A549 treated with Mapracorat at 1 μM for 4 hours (cell line): ENCODE results near the gene OTOP1. TPM values are rescaled to one million over a fixed set of nuclear protein-coding genes. Genes with fewer than 3 reads are reported as not detected.

ENCODE experiments used
- total RNA-seq: library from RNA; stranded (reverse); fragments of 200-300 nt; extraction: Qiagen RNA extraction; gene quantifications from 5 replicates; pipeline ENCODE4 v1.2.3, GENCODE V29; 2022

Gene OTOP1, protein sequence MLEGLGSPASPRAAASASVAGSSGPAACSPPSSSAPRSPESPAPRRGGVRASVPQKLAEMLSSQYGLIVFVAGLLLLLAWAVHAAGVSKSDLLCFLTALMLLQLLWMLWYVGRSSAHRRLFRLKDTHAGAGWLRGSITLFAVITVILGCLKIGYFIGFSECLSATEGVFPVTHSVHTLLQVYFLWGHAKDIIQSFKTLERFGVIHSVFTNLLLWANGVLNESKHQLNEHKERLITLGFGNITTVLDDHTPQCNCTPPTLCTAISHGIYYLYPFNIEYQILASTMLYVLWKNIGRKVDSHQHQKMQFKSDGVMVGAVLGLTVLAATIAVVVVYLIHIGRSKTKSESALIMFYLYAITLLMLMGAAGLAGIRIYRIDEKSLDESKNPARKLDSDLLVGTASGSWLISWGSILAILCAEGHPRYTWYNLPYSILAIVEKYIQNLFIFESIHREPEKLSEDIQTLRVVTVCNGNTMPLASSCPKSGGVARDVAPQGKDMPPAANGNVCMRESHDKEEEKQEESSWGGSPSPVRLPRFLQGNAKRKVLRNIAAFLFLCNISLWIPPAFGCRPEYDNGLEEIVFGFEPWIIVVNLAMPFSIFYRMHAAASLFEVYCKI
- total RNA-seq, result not detected in 5 replicates

DNA sequence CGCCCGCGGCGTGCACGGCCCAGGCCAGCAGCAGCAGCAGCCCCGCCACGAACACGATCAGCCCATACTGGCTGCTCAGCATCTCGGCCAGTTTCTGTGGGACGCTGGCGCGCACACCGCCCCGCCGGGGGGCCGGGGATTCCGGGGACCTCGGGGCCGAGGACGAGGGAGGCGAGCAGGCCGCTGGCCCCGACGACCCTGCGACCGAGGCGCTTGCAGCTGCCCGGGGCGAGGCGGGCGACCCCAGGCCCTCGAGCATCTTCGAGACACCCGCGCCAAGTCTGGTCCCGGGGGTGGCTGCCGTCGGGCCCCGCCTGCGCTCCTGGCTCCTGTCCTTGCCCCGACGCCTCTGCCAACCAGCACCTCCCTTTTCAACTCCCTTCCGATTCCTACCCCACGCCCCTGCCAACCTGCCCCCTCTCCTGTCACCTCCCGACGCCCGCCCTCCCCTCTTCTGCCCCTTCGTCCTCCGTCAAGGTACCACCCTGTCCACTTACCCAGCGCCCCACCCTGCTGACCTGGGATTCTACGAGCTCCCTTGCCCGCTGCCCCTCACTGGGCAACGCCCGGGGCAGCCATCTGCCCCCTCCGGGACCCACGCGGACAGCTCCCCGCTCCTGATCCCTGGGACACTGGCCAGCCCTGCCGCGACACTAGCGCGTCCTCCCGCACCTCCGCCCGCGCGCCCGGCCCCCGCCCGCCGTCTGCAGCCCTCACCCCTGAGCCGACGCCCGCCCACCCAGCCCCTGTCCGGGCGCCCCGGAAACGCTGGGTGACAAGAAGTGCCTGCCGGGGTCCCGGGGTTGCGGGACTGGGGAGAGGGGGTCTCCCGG, at the start of gene OTOP1:
Gene OTOP1 (minus strand): TSS at position 324 of the 833 bp plus-strand sequence. CDS start 65 bp downstream, at position 259.

DNA sequence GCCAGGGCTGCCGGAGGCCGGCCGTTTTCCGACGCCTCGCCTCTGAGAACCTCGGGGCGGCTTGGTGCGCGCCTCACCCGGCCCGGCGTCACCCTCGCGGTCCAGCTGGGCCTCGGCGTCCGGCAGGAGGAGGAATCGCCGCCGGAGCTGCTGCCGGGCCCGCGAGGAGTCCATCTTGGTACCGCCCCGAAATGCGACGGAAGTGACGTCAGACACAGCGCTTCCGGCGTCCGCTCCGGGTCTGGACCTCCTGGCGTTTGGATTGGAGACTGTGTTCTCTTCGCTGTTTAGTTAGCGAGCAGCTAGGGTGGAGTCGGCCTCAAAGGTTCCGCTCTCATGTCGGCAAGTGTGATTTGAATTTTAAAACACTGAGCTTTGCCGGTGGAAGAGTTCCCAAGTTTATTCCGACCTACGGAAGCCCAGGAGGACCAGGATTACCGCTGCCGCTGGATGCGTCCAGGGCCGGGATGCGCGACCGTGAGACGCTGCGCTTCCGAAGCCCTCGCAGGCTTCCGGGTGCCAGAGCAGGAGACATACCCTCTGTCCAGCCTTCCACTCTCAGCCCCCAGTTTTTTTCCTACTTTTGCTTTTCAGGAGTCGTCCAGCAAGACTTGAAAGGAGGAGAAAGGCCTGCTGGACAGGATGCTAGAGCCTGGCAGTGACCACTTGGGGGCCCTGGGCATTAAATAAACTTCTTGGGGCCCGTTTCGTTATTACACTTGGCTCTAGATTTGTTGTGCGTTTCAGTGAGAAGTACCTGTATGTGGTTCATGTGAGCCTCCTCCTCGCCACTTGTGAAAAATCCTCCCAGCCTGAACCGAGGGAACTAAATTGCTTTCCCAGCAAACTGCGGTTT, 21.5 kb upstream of the OTOP1 start, which contains the start of gene TMEM128:
Gene TMEM128 (minus strand): TSS at position 195 of the 856 bp plus-strand sequence. CDS start 21 bp downstream, at position 174.

Other genes with a start within 250 kb of the OTOP1 start
- gene TMEM128, start 21.3 kb upstream of the OTOP1 start, total RNA-seq, result 9.8 to 12.6 TPM (median 11.1 TPM) in 5 replicates
- gene LYAR, start 63.2 kb upstream of the OTOP1 start, total RNA-seq, result 25.9 to 33.7 TPM (median 28.1 TPM) in 5 replicates
- gene ZBTB49, start 63.3 kb upstream of the OTOP1 start, total RNA-seq, result 2.3 to 2.7 TPM (median 2.5 TPM) in 5 replicates
- 7.1 to 9.4 TPM (median 8.5 TPM) in 5 replicates for gene NSG1, start 160.2 kb upstream of the OTOP1 start, total RNA-seq